ENCODE results near the gene OVCH2. TPM values are rescaled to one million over a fixed set of nuclear protein-coding genes. Genes with fewer than 3 reads are reported as not detected.

Gene OVCH2
- total RNA-seq, 6 donors from 2014 or later = 3.0 to 29.3 (median 5.7) TPM

- TF ChIP-seq POLR2AphosphoS5 (IDR thresholded peaks at IDR 0.05) (no peak), POLR2A (IDR thresholded peaks at IDR 0.05) (no peak), CTCF (IDR thresholded peaks at IDR 0.05) (no peak), EP300 (IDR thresholded peaks at IDR 0.05) (no peak)
- ATAC-seq (ENCODE audit: low FRiP score in 2 of 2) (no peak), DNase-seq (no peak)
- Histone ChIP-seq H3K9me3 (no peaks in the 10 kb centered on the region), H3K4me1 (no peaks in the 10 kb centered on the region), H3K4me3 (no peak overlapping the region), H3K36me3 (peaks cover 0 to 42% (median 18%) of the 10 kb centered on the region in 4 donors), H3K27ac (no peak overlapping the region), H3K27me3 (no peaks in the 10 kb centered on the region)
- WGBS, 2 donors = 72 to 90% methylated on average over 6 of the region's 6 CpGs
Measured at GRCh38 chr11:7640816-7641215, 65.5 kb downstream of the OVCH2 start.

GRCh38 chr11:7639643-7640025 is 66.6 kb downstream of the OVCH2 start:
- H3K4me3 ChIP-seq = no peak overlapping the region
- DNase-seq (peak in 1 of 2 donors; percentile 69), ATAC-seq (ENCODE audit: low FRiP score in 2 of 2) (peak in 1 of 2 donors; percentile 27)
- no peaks in the 10 kb centered on the region for H3K4me1 ChIP-seq
- TF ChIP-seq CTCF (IDR thresholded peaks at IDR 0.05) (no peak), POLR2AphosphoS5 (IDR thresholded peaks at IDR 0.05) (no peak), POLR2A (IDR thresholded peaks at IDR 0.05) (no peak), EP300 (IDR thresholded peaks at IDR 0.05) (no peak)
- no peaks in the 10 kb centered on the region for H3K27me3 ChIP-seq
- WGBS, 2 donors = 55 to 71% methylated on average over 3 to 5 of the region's 5 CpGs
- H3K36me3 ChIP-seq = peaks cover 0 to 50% (median 23%) of the 10 kb centered on the region in 4 donors
- H3K9me3 ChIP-seq = no peaks in the 10 kb centered on the region
- peak overlapping the region in 1 of 4 donors; percentile 10 for H3K27ac ChIP-seq

Other genes with a start within 250 kb of the OVCH2 start
- 10 to 100 TPM in 2 of 6 donors, 1 to 10 TPM in 4; 1.6 to 34.2 (median 4.6) TPM for gene OLFML1, start 221.0 kb downstream of the OVCH2 start, total RNA-seq
- 10 to 100 TPM; 10.6 to 63.9 (median 36.7) TPM for gene PPFIBP2, start 192.5 kb downstream of the OVCH2 start, total RNA-seq
- 10 to 100 TPM in 4 of 6 donors, 1 to 10 TPM in 2; 8.3 to 58.7 (median 10.6) TPM for gene CYB5R2, start 33.0 kb downstream of the OVCH2 start, total RNA-seq
- gene OR5P2, start 90.5 kb upstream of the OVCH2 start, total RNA-seq = 1 to 10 TPM in 5 of 6 donors, under 1 TPM in 1; 0.54 to 9.4 (median 2.4) TPM
- 10 to 100 TPM in 1 of 6 donors, 1 to 10 TPM in 4, not detected in 1; 2.2 to 22.0 (median 4.0) TPM for gene OR5P3, start 124.4 kb upstream of the OVCH2 start, total RNA-seq
- not detected for gene OR10A6, start 224.8 kb upstream of the OVCH2 start, total RNA-seq
- gene OR10A3, start 235.2 kb upstream of the OVCH2 start, total RNA-seq = not detected